ENCODE results near the gene DRICH1.
"Not testable (repeated sequence)": the region's sequence is repeated elsewhere in the genome, so short reads cannot be mapped to it uniquely, and the experiment has no call there.

DNA sequence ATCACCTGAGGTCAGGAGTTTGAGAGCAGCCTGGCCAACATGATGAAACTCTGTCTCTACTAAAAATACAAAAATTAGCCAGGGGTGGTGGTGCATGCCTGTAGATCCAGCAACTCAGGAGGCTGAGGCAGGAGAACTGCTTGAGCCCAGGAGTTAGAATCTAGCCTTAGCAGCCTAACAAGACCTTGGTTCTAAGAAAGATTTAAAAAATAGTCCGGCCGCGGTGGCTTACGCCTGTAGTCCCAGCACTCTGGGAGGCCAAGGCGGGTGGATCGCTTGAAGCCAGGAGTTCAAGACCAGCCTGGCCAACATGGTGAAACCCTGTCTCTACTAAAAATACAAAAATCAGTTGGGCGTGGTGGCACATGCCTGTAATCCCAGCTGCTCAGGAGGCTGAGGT, 14.4 kb upstream of the DRICH1 start:
- TF ChIP-seq, protein P1, sequence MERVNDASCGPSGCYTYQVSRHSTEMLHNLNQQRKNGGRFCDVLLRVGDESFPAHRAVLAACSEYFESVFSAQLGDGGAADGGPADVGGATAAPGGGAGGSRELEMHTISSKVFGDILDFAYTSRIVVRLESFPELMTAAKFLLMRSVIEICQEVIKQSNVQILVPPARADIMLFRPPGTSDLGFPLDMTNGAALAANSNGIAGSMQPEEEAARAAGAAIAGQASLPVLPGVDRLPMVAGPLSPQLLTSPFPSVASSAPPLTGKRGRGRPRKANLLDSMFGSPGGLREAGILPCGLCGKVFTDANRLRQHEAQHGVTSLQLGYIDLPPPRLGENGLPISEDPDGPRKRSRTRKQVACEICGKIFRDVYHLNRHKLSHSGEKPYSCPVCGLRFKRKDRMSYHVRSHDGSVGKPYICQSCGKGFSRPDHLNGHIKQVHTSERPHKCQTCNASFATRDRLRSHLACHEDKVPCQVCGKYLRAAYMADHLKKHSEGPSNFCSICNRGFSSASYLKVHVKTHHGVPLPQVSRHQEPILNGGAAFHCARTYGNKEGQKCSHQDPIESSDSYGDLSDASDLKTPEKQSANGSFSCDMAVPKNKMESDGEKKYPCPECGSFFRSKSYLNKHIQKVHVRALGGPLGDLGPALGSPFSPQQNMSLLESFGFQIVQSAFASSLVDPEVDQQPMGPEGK (CRISPR knock-in tag; IDR thresholded peaks at IDR 0.05; ENCODE audit: borderline replicate concordance): not testable (repeated sequence)
- TF ChIP-seq OSR1 (CRISPR knock-in tag; IDR thresholded peaks at IDR 0.05): not testable (repeated sequence)

All from SK-N-SH treated with all-trans-retinoic acid at 6 μM for 48 hours (cell line).